Ascending aorta (tissue), 2 donors: Measurements from ENCODE around the gene MLLT6. TPM values are rescaled to one million over a fixed set of nuclear protein-coding genes. Genes with fewer than 3 reads are reported as not detected.

ENCODE experiments used
- DNase-seq, 2 donors: peaks; one replicate each; pipeline ENCODE4 v3.0.0-alpha.2; 2019; ENCODE audit warnings: low spot score in 2 of 2
- H3K27ac ChIP-seq, 2 donors: fragments of 200-600 bp; sonication (generic); one replicate each; pipeline ENCODE4 v1.5.1; 2016 to 2017; ENCODE audit warnings: mild to moderate bottlenecking in 1 of 2
- H3K27me3 ChIP-seq: fragments of 200-600 bp; sonication (generic); one replicate; pipeline ENCODE4 v1.5.1; 2017
- H3K36me3 ChIP-seq, 2 donors: fragments of 200-600 bp; sonication (generic); one replicate each; pipeline ENCODE4 v1.5.1; 2016
- H3K4me1 ChIP-seq, 2 donors: fragments of 200-600 bp; sonication (generic); one replicate each; pipeline ENCODE4 v1.5.1; 2016 to 2017; ENCODE audit warnings: mild to moderate bottlenecking in 1 of 2
- H3K4me3 ChIP-seq, 2 donors: fragments of 200-600 bp; sonication (generic); one replicate each; pipeline ENCODE4 v1.5.1; 2016 to 2017; ENCODE audit warnings: mild to moderate bottlenecking in 1 of 2
- H3K9me3 ChIP-seq, 2 donors: fragments of 200-600 bp; sonication (generic); one replicate each; pipeline ENCODE4 v1.5.1; 2016
- CTCF ChIP-seq, 3 experiments: fragments of 200-600 bp in 2 of 3; fragments of 450-650 bp in 1 of 3; sonication (generic) in 2 of 3; IDR thresholded peaks; one replicate each; pipeline ENCODE4 v1.5.1; 2016 to 2019; ENCODE audit warnings: antibody characterized with exemption in 3 of 3, mild to moderate bottlenecking in 1 of 3, moderate library complexity in 1 of 3
- intact Hi-C: fragments of 100-400 bp; cut with DNase I; formaldehyde crosslinking; loops from one replicate; pipeline ENCODE4 v1.15.1; 2023
- total RNA-seq: library from RNA; depleted of rRNA; stranded (reverse); fragments of >200 nt; gene quantifications from one replicate; pipeline ENCODE4 v1.1.0, GENCODE V29; 2016

MLLT6 gene
- total RNA-seq, 1 donor from 2014 or later, result 100 TPM

- H3K27ac ChIP-seq, result peak within 1 kb of the TSS; percentile 88 to 89
- peak; percentile 58 to 96 for DNase-seq
- TF ChIP-seq CTCF (IDR thresholded peaks at IDR 0.05), result no peak
- no peaks in the 10 kb centered on the region for H3K36me3 ChIP-seq
- no peaks in the 10 kb centered on the region for H3K27me3 ChIP-seq
- no peaks in the 10 kb centered on the region for H3K9me3 ChIP-seq
- intact Hi-C loops, result loop anchor here (1.0 to 5.0 kb wide), 2 partner anchors 18 to 71 kb away; partner anchors contain the start of gene CISD3
- peak within 1 kb of the TSS; percentile 83 to 93 for H3K4me3 ChIP-seq
- peaks cover 3 to 33% of the 10 kb centered on the region in 2 donors for H3K4me1 ChIP-seq
Observed at GRCh38 chr17:38748149-38748891, 43.2 kb downstream of the MLLT6 start, which contains the start of gene PCGF2. Gene PCGF2 (minus strand): TSS chr17:38748336. CDS start chr17:38740402, 7,934 bp downstream.

GRCh38 chr17:38748892-38749222 lies 43.8 kb downstream of the MLLT6 start:
- H3K27ac ChIP-seq, result peak overlapping the region; percentile 88 to 89
- H3K4me1 ChIP-seq, result peaks cover 3 to 35% of the 10 kb centered on the region in 2 donors
- peak overlapping the region; percentile 83 to 93 for H3K4me3 ChIP-seq
- no peak for TF ChIP-seq CTCF (IDR thresholded peaks at IDR 0.05)
- H3K9me3 ChIP-seq, result no peaks in the 10 kb centered on the region
- H3K36me3 ChIP-seq, result no peaks in the 10 kb centered on the region
- DNase-seq, result no peak
- intact Hi-C loops, result loop anchor here (1.0 to 5.0 kb wide), 2 partner anchors 19 to 72 kb away; partner anchors contain the start of gene CISD3
- no peaks in the 10 kb centered on the region for H3K27me3 ChIP-seq

GRCh38 chr17:38749223-38750043 lies 44.4 kb downstream of the MLLT6 start:
- Histone ChIP-seq H3K9me3 (no peaks in the 10 kb centered on the region), H3K36me3 (peaks cover under 1 to 5% of the 10 kb centered on the region in 2 donors), H3K4me1 (peaks cover 3 to 41% of the 10 kb centered on the region in 2 donors), H3K27me3 (no peaks in the 10 kb centered on the region), H3K4me3 (peak overlapping the region; percentile 83 to 93), H3K27ac (peak overlapping the region; percentile 88 to 89)
- no peak for TF ChIP-seq CTCF (IDR thresholded peaks at IDR 0.05)
- intact Hi-C loops, result loop anchor here (2.0 to 5.0 kb wide), 2 partner anchors 47 to 72 kb away; no protein-coding TSS in a partner anchor
- peak in 1 of 2 donors; percentile 89 for DNase-seq

- DNase-seq, result no peak
- Histone ChIP-seq H3K27ac (peak overlapping the region; percentile 88 to 89), H3K4me1 (peaks cover 3 to 42% of the 10 kb centered on the region in 2 donors), H3K27me3 (no peaks in the 10 kb centered on the region), H3K36me3 (peaks cover 4 to 7% of the 10 kb centered on the region in 2 donors), H3K9me3 (no peaks in the 10 kb centered on the region), H3K4me3 (peak overlapping the region; percentile 83 to 93)
- TF ChIP-seq CTCF (IDR thresholded peaks at IDR 0.05), result no peak
- intact Hi-C loops, result loop anchor here (2.0 kb wide), 1 partner anchor 47 kb away; no protein-coding TSS in a partner anchor
Observed at GRCh38 chr17:38750044-38750311, 44.9 kb downstream of the MLLT6 start.

GRCh38 chr17:38750312-38751121 lies 45.4 kb downstream of the MLLT6 start:
- Histone ChIP-seq H3K36me3 (peaks cover 4 to 7% of the 10 kb centered on the region in 2 donors), H3K4me3 (peak overlapping the region; percentile 83 to 93), H3K27ac (peak overlapping the region; percentile 88 to 89), H3K9me3 (no peaks in the 10 kb centered on the region), H3K4me1 (peaks cover 3 to 42% of the 10 kb centered on the region in 2 donors), H3K27me3 (no peaks in the 10 kb centered on the region)
- TF ChIP-seq CTCF (IDR thresholded peaks at IDR 0.05), result no peak
- intact Hi-C loops, result loop anchor here (2.0 kb wide), 1 partner anchor 48 kb away; no protein-coding TSS in a partner anchor
- DNase-seq, result no peak
